Measurements from ENCODE around the gene SNX9. TPM values are rescaled to one million over a fixed set of nuclear protein-coding genes. Genes with fewer than 3 reads are reported as not detected.

SNX9 gene
- total and polyA plus RNA-seq, 2 donors (not counting 1 experiment from before 2014, with no cell fraction given): 10.0 to 50.7 TPM

DNA sequence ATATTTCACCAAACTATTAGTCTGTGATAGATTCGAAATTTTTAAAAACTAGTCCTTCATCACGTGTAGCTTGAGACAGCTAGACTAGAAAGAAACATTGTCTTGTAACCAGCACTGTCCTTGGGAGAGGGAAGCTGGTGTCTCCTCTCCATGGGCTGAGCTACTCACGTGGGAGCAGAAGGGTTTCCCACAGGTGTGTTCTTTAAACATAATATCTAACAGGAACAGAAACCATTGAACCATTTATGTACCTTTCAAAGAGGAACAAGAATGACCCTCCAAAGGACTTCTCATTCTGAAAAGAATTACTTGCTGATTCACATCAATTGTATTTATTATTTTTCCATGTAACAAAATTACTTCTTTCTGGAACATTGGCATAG, 86.2 kb downstream of the SNX9 start:
- Histone ChIP-seq H3K9me3 (ENCODE audit: control extremely low read depth in 1 of 3, control insufficient read depth in 2 of 3, insufficient read depth in 1 of 3, low read length in 2 of 3) (no peaks in the 10 kb centered on the region), H3K9ac (ENCODE audit: low read length) (no peak overlapping the region), H2AFZ (ENCODE audit: insufficient read depth, low read depth, low read length, poor library complexity, severe bottlenecking) (no peak overlapping the region), H3K36me3 (replicated peaks in 1 of 2; ENCODE audit: control extremely low read depth in 1 of 2, control insufficient read depth in 1 of 2, extremely low read depth in 1 of 2, insufficient read depth in 2 of 2, low read length in 1 of 2) (peaks cover 2 to 33% of the 10 kb centered on the region in 2 experiments), H3K4me2 (replicated peaks; ENCODE audit: low read depth, low read length, poor library complexity, severe bottlenecking) (no peak overlapping the region), H3K79me2 (ENCODE audit: control insufficient read depth, insufficient read depth, low read length) (no peaks in the 10 kb centered on the region), H3K27ac (ENCODE audit: low read length in 2 of 2) (peak overlapping the region in 1 of 2 donors; percentile 20), H4K20me1 (ENCODE audit: control insufficient read depth, insufficient read depth, low read length, poor library complexity, severe bottlenecking) (no peaks in the 10 kb centered on the region), H3K27me3 (replicated peaks in 1 of 4; ENCODE audit: control extremely low read depth in 1 of 4, control insufficient read depth in 3 of 4, insufficient read depth in 4 of 4, low read length in 3 of 4) (no peaks in the 10 kb centered on the region), H3K4me3 (ENCODE audit: control extremely low read depth in 1 of 5, extremely low read depth in 1 of 5, insufficient read depth in 1 of 5, low read depth in 2 of 5, low read length in 4 of 5) (no peak overlapping the region), H3K4me1 (ENCODE audit: control insufficient read depth in 2 of 2, insufficient read depth in 2 of 2, low read length in 2 of 2) (peaks cover 16 to 24% of the 10 kb centered on the region in 2 donors)
- H3K4me1 Mint-ChIP-seq: peaks cover 39% of the 10 kb centered on the region
- peak overlapping the region; percentile 3 for H3K4me3 Mint-ChIP-seq
- ChIA-PET POLR2A (no interaction called here), CTCF (interaction anchor here (1.2 kb wide), 1 partner anchor 117 kb away, joined by 5 read pairs; no protein-coding TSS in a partner anchor)
- intact Hi-C loops (cut with micrococcal nuclease): no loop called here
- no peaks in the 10 kb centered on the region for H3K9me3 Mint-ChIP-seq (ENCODE audit: insufficient read depth)
- ATAC-seq (ENCODE audit: low read depth): peak; percentile 28
- no peaks in the 10 kb centered on the region for H3K27me3 Mint-ChIP-seq
- DNase-seq: peak; percentile 44
- 0% methylated on average over 1 of the region's 3 CpGs for WGBS (ENCODE audit: insufficient coverage)
- TF ChIP-seq CTCF (IDR thresholded peaks at IDR 0.05) (no peak), EZH2 (IDR thresholded peaks at IDR 0.05; ENCODE audit: borderline replicate concordance, insufficient read depth, low read depth, low read length, poor library complexity, severe bottlenecking) (no peak)
- H3K27ac Mint-ChIP-seq: no peak overlapping the region

- H3K4me3 ChIP-seq (ENCODE audit: control extremely low read depth in 1 of 5, extremely low read depth in 1 of 5, insufficient read depth in 1 of 5, low read depth in 2 of 5, low read length in 4 of 5): no peak overlapping the region
- no peak overlapping the region for H2AFZ ChIP-seq (ENCODE audit: insufficient read depth, low read depth, low read length, poor library complexity, severe bottlenecking)
- no peak overlapping the region for H3K27ac ChIP-seq (ENCODE audit: low read length in 2 of 2)
- H3K9me3 ChIP-seq (ENCODE audit: control extremely low read depth in 1 of 3, control insufficient read depth in 2 of 3, insufficient read depth in 1 of 3, low read length in 2 of 3): no peaks in the 10 kb centered on the region
- H3K4me3 Mint-ChIP-seq: no peak overlapping the region
- TF ChIP-seq CTCF (IDR thresholded peaks at IDR 0.05): no peak
- no peak for TF ChIP-seq EZH2 (IDR thresholded peaks at IDR 0.05; ENCODE audit: borderline replicate concordance, insufficient read depth, low read depth, low read length, poor library complexity, severe bottlenecking)
- H3K9ac ChIP-seq (ENCODE audit: low read length): no peak overlapping the region
- peaks cover 39% of the 10 kb centered on the region for H3K4me1 Mint-ChIP-seq
- peaks cover 6 to 23% of the 10 kb centered on the region in 2 experiments for H3K36me3 ChIP-seq (replicated peaks in 1 of 2; ENCODE audit: control extremely low read depth in 1 of 2, control insufficient read depth in 1 of 2, extremely low read depth in 1 of 2, insufficient read depth in 2 of 2, low read length in 1 of 2)
- no peaks in the 10 kb centered on the region for H3K79me2 ChIP-seq (ENCODE audit: control insufficient read depth, insufficient read depth, low read length)
- no peak overlapping the region for H3K4me2 ChIP-seq (replicated peaks; ENCODE audit: low read depth, low read length, poor library complexity, severe bottlenecking)
- H3K27me3 Mint-ChIP-seq: no peaks in the 10 kb centered on the region
- WGBS (ENCODE audit: insufficient coverage): 99% methylated on average over 6 of the region's 9 CpGs
- ATAC-seq (ENCODE audit: low read depth) (no peak), DNase-seq (no peak)
- POLR2A ChIA-PET: no interaction called here
- CTCF ChIA-PET: no interaction called here
- intact Hi-C loops (cut with micrococcal nuclease): no loop called here
- H3K4me1 ChIP-seq (ENCODE audit: control insufficient read depth in 2 of 2, insufficient read depth in 2 of 2, low read length in 2 of 2): peaks cover 16 to 24% of the 10 kb centered on the region in 2 donors
- H3K27me3 ChIP-seq (replicated peaks in 1 of 4; ENCODE audit: control extremely low read depth in 1 of 4, control insufficient read depth in 3 of 4, insufficient read depth in 4 of 4, low read length in 3 of 4): no peaks in the 10 kb centered on the region
- H3K9me3 Mint-ChIP-seq (ENCODE audit: insufficient read depth): no peaks in the 10 kb centered on the region
- H3K27ac Mint-ChIP-seq: peak overlapping the region; percentile 27
- no peaks in the 10 kb centered on the region for H4K20me1 ChIP-seq (ENCODE audit: control insufficient read depth, insufficient read depth, low read length, poor library complexity, severe bottlenecking)
Observed at GRCh38 chr6:157911278-157911677, 88.2 kb downstream of the SNX9 start.

Data from B cell (primary cell).